Loucy (cell line): ENCODE measurements around the gene TSPEAR.

Experiments used
- H2AFZ ChIP-seq: fragments of 200-600 bp; sonication (generic); 2 replicates; pipeline ENCODE4 v1.6.0; 2016; ENCODE audit warnings: antibody characterized with exemption, mild to moderate bottlenecking, low read length, moderate library complexity
- H3F3A ChIP-seq: fragments of 200-600 bp; 2 replicates; pipeline ENCODE4 v1.6.0; 2016; ENCODE audit warnings: antibody characterized with exemption, low read depth, mild to moderate bottlenecking
- H3K27me3 ChIP-seq: fragments of 200-600 bp; sonication (generic); 2 replicates; pipeline ENCODE4 v1.6.1; 2014; ENCODE audit warnings: low read length, mild to moderate bottlenecking; ENCODE audit not compliant: insufficient read depth, poor library complexity, severe bottlenecking
- H3K36me3 ChIP-seq: fragments of 200-600 bp; sonication (generic); 2 replicates; pipeline ENCODE4 v1.6.1; 2016; ENCODE audit warnings: low read length; ENCODE audit not compliant: insufficient read depth
- H3K4me1 ChIP-seq: fragments of 200-600 bp; sonication (generic); 2 replicates; pipeline ENCODE4 v1.5.1; 2014; ENCODE audit warnings: low read length, mild to moderate bottlenecking; ENCODE audit not compliant: insufficient read depth, poor library complexity, severe bottlenecking
- H3K4me2 ChIP-seq: fragments of 200-600 bp; sonication (generic); 2 replicates; pipeline ENCODE4 v1.6.0; 2014; ENCODE audit warnings: antibody characterized with exemption, low read length, low read depth, mild to moderate bottlenecking; ENCODE audit not compliant: poor library complexity, severe bottlenecking
- H3K4me3 ChIP-seq: fragments of 200-600 bp; sonication (generic); 2 replicates; pipeline ENCODE4 v1.5.1; 2014; ENCODE audit warnings: low read length, mild to moderate bottlenecking, mixed read lengths; ENCODE audit not compliant: poor library complexity, severe bottlenecking
- H3K79me2 ChIP-seq: fragments of 200-600 bp; sonication (generic); 2 replicates; pipeline ENCODE4 v1.6.1; 2014; ENCODE audit warnings: low read length; ENCODE audit not compliant: insufficient read depth
- H3K9ac ChIP-seq: fragments of 200-600 bp; sonication (generic); 2 replicates; pipeline ENCODE4 v1.6.0; 2014; ENCODE audit warnings: mild to moderate bottlenecking, low read depth, low read length, moderate library complexity; ENCODE audit not compliant: poor library complexity, severe bottlenecking
- H3K9me2 ChIP-seq: fragments of 200-600 bp; sonication (generic); replicated peaks from 2 replicates; pipeline ENCODE4 v1.6.1; 2016; ENCODE audit warnings: low read depth, low read length, mixed read lengths
- H3K9me3 ChIP-seq: fragments of 200-600 bp; sonication (generic); 2 replicates; pipeline ENCODE4 v1.6.1; 2014; ENCODE audit warnings: mild to moderate bottlenecking, antibody characterized with exemption, low read length, low read depth; ENCODE audit not compliant: insufficient read depth
- H4K20me1 ChIP-seq: fragments of 200-600 bp; sonication (generic); 2 replicates; pipeline ENCODE4 v1.6.0; 2014; ENCODE audit warnings: antibody characterized with exemption, low read length, mild to moderate bottlenecking; ENCODE audit not compliant: insufficient read depth, poor library complexity, severe bottlenecking
- CTCF ChIP-seq: fragments of 200-600 bp; sonication (generic); conservative IDR thresholded peaks from 2 replicates; pipeline ENCODE4 v1.5.1; 2014; ENCODE audit warnings: mild to moderate bottlenecking, antibody characterized with exemption, low read length
- EZH2phosphoT487 ChIP-seq: fragments of 200-600 bp; IDR thresholded peaks from 2 replicates; pipeline ENCODE4 v1.6.1; 2018; ENCODE audit warnings: antibody characterized with exemption, mild to moderate bottlenecking, moderate library complexity, borderline replicate concordance

The TSPEAR gene

DNA sequence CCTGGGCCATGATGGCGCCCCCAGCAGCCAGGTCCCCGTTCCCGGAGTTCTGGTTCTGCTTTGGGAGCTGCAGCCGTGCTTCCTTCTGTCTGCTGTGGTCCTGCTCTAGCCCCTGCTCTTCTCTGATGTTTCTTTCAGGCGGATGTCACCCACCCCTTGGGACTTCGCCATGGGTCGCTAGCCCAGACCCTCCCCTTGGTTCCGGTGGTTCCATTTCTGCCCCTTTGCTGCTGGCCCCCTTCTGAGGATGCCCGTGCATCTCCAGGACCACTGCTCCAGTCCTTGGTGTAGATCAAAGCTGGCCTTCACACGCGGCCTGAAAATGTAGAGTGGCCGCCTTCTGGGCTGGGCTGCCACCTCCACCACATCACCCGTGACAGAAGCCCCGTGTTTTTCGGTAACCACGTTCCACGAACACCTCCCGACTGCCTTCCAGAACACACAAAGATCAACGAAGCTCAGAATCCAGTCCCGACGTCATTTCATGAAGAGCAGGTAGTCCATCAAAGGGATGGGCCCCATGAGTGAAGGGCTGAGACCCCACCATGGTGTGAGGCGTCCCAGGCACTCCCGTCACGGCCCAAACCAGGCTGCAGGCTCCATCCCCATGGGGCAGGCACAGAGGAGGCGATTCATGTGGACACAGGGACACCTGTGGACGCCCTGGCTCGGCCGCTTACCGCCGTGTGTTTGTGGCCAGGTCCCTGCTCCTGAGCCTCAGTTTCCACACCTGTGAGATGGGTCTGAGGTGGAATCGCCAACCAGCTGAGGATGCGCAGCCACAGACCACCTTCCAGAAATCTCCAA, 195.8 kb downstream of the TSPEAR start:
- Histone ChIP-seq H3K4me2 (no peak overlapping the region), H3K4me1 (no peaks in the 10 kb centered on the region), H3K27me3 (no peaks in the 10 kb centered on the region), H3F3A (no peaks in the 10 kb centered on the region), H3K9ac (no peak overlapping the region), H3K36me3 (no peaks in the 10 kb centered on the region), H4K20me1 (no peaks in the 10 kb centered on the region), H3K4me3 (no peak overlapping the region), H3K9me2 (no peaks in the 10 kb centered on the region), H2AFZ (no peak overlapping the region), H3K79me2 (no peaks in the 10 kb centered on the region), H3K9me3 (no peaks in the 10 kb centered on the region; the same call in 1 of the 2 replicates)
- TF ChIP-seq EZH2phosphoT487: no peak
- no peak for TF ChIP-seq CTCF

- Histone ChIP-seq H4K20me1 (no peaks in the 10 kb centered on the region), H3K4me1 (no peaks in the 10 kb centered on the region), H3K4me2 (no peak overlapping the region)
Measured at GRCh38 chr21:44514746-44515358, 196.5 kb downstream of the TSPEAR start.

DNA sequence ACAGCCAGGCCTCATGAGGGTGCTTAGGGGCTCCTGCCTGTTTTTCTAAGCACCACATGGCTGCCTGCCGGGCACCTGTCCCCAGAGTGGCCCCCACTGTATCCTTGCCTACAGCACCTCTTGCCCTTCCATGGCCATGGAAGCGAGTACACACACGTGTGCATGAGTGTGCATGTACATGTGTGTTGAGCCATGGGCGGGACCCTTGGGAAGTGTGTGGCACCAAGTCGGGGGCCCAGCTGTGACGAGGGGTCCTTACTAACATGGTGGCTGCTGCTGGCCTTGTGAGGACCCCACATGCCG, 197.2 kb downstream of the TSPEAR start:
- H3F3A ChIP-seq: no peaks in the 10 kb centered on the region
- H3K36me3 ChIP-seq: no peaks in the 10 kb centered on the region
- H4K20me1 ChIP-seq: no peaks in the 10 kb centered on the region
- H3K9me3 ChIP-seq: no peaks in the 10 kb centered on the region; the same call in 1 of the 2 replicates
- no peaks in the 10 kb centered on the region for H3K9me2 ChIP-seq
- TF ChIP-seq EZH2phosphoT487 (no peak), CTCF (no peak)
- no peak overlapping the region for H2AFZ ChIP-seq
- no peaks in the 10 kb centered on the region for H3K79me2 ChIP-seq
- no peak overlapping the region for H3K4me3 ChIP-seq
- no peak overlapping the region for H3K4me2 ChIP-seq
- no peaks in the 10 kb centered on the region for H3K27me3 ChIP-seq
- H3K9ac ChIP-seq: no peak overlapping the region
- no peaks in the 10 kb centered on the region for H3K4me1 ChIP-seq

More at GRCh38 chr21:44514746-44515358, 196.5 kb downstream of the TSPEAR start:
- no peaks in the 10 kb centered on the region for H3K9me2 ChIP-seq
- no peak for TF ChIP-seq CTCF
- no peak for TF ChIP-seq EZH2phosphoT487
- H3F3A ChIP-seq: no peaks in the 10 kb centered on the region
- no peak overlapping the region for H2AFZ ChIP-seq
- H3K9ac ChIP-seq: no peak overlapping the region
- H3K27me3 ChIP-seq: no peaks in the 10 kb centered on the region
- no peaks in the 10 kb centered on the region for H3K79me2 ChIP-seq
- H3K9me3 ChIP-seq: no peaks in the 10 kb centered on the region; the same call in 1 of the 2 replicates
- H3K4me3 ChIP-seq: no peak overlapping the region
- no peaks in the 10 kb centered on the region for H3K36me3 ChIP-seq
